Stimulated activated CD8-positive, alpha-beta memory T cell treated with anti-CD3 and anti-CD28 coated beads, Interleukin-12 subunit alpha, Interleukin-12 subunit beta, amount 100 ng/mL, for 4 hours (primary cell): ENCODE measurements around the gene GNL2.

Experiments
- DNase-seq: peaks from one replicate; pipeline ENCODE4 v3.0.0-alpha.2; 2020; ENCODE audit warnings: low read depth

GNL2 gene

DNA sequence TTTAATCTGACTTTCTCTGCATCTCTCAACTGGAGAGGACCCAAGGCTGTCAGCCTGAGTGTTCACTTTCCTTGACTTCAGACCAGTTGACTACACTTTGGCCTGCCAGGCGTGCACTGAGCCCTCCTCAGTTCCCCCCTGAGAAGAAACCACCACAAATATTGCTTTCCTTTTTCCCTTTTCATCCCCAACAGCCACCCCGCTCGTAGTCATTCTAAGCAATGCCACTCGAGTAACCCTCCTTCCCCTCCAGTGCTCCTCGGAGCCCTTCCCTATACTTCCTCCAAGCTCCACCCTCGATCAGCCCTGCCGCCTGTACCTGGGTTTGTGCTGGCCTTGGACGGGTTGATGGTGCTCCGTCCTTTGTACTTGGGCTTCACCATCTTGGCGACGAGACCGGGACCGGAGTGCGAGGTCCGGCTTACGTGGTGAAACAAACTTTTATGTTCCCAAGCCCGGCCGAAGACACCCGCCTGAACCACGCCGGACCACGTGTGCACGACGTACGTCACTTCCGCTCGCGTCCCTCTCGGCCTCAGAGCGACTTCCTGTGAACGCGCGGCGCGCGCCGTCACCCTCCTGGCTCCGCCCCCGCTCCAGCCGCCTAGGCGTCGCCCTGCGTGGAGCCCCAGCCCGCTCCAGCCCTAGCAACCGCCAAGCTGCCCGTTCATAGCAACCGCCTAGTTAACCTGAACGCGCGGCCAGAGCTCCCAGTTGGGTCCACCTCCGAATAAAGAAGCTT lies at the start of gene GNL2:
Gene GNL2, minus strand, starts transcription at position 498 of the 742 bp plus-strand sequence. Its CDS starts 115 bp downstream, at position 383.
- peak; percentile 94 for DNase-seq

DNA sequence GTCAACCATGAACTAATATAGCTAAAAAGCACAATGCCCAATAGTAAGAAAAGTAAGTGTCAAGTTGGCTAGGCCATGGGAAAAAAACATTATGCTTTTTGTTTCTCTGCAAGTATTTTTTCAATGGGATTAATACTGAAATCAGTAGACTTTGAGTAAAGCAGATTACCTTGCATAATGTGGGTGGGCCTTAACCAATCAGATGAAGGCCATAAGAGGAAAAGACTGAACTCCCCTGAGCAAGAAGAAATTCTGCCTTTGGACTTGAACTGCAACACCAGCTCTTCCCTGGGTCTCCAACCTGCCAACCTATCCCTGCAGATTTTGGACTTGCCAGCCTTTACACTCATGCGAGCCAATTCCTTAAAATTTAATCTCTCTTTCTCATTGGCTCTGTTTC lies 45.3 kb upstream of the GNL2 start:
- no peak for DNase-seq

- no peak for DNase-seq
Measured at GRCh38 chr1:37636435-37636834, 40.7 kb upstream of the GNL2 start.

DNA sequence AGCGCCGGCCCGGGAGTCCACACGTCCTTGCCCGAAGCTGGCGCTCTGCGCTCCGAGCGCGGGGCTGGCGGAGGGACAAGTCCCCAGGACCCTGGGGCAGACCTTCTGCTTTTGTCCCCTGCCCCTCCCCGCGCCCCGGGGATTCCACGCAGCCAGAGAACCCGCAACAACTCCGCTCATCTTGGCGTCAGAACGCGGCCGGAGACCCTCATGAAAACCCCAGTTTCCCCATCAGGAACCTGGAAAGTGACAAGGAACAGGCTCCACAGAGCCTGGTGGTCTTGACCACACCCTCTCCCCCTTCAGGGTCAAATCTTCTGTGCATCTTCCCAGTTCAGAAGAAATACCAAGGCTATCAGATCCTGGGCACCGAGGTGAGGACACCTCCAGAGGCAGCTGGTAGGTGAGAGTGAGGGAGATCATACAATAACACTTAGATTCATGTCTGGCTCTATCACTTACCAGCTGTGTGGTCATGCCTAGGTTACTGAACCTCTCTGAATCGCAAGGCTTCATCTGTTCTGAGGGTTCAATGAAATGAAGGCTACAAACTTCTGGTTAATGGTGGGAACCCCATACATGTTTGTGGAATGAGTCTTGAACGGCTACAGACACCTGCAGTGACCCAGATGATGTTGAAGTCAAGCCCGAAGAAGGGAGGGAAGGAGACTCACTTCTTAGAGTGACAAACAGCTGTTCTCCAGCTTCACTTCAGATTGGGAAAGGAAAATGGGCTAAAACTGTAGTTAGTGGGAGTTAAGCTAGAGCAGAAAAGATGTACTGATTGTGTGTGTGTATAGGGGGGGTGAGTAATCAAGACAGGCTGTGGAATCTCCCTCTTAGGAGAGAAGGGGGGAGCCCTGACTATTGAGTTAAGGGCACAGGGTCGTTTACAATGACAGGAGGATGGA lies 39.5 kb upstream of the GNL2 start:
- no peak for DNase-seq

DNA sequence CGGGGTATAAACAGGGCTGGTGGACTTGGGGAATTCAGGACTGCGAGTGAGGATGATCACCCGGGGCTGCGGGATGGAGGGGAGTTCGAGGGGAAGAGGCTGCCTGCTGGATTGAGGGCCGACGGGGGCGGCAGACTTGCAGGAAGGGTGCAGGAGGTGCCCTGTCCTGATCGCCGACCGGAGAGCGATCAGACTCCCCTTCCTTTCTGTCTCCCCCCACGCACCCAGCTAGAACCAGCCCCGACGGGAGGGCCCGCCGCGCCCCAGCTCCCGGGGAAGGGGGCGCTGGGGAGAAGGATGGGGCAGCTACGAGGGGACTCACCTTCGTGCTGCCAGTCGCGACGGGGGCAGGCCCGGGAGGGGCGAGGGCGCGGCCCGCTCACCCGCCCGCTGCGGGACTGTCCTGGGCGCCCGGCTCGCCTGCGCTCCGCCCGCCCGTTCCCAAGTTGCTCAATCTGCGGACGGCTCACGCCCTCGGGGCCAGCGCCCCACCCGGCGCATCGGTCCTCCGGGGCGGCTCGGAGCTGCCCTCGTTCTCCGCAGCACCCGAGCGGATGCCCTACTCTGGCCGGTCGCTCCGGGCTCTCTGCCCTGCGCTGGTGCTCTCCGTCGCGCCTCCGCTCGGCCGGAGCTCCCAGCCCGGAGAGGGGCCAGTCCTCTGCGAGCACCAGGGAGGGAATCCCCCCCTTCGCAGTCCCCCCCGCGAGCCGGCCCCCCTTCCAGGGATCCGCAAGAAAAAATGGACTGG lies 38.7 kb upstream of the GNL2 start, which contains the start of gene RSPO1:
Gene RSPO1, minus strand, starts transcription at position 649 of the 748 bp plus-strand sequence. CDS start 5,231 bp downstream, outside the sequence.
- DNase-seq = no peak

DNA sequence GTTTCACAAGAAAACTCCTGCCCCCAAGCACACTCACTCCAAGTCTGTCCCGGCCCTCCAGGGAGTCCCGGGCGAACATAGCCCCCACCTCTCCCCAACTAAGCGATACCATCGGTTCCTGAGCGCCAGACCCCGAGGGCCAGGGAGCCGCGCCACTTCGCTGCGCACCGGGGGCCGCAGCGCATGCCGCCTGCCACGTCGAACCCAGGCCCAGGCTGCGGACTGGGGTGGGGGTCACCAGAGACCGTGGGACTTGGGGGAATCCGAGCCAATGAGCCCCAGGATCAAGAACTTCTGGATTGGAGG lies 38.2 kb upstream of the GNL2 start:
- no peak for DNase-seq

DNA sequence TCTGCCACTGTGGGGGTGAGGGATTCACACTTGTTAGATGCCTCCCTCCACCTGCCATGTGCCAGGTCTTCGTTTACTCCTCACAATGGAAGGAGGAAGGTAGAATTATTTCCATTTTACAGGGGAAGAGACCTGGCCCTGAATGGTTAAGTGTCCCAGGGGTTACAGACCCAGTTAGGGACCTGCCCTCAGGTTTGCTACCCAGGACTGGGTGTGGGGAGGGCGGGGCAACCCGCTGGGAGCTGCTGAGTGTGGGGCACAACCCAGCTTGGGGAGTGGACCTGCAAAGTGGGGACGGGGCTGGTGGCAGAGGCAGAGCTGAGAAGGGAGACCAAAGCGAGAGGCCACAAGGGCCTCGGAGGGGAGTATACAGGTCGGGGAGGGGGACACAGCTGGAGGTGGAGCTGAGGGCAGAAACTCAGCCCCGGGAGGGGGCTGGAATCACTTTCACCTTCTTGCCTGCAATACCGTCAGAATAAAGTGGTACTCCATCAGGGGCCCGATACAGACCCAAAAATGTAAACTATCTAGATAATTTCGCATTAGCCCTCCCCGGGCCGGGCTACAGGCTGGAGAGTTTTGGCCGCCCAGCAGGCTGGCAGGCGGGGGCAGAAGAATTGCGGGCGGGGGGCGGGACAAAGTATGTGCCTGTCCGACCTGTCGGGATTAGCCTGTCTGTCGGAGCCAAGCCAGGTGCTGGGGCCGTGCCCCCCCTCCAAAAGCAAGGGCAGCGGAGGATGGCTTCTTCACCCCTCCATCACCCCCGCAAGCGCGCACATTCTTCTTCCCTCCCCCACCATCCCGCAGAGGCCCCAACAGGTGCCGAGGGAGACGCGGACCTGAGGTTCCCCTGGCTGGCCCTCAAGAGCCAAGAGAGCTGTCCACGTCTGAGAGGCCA lies 37.6 kb upstream of the GNL2 start:
- no peak for DNase-seq

GRCh38 chr1:37631036-37631435 lies 35.3 kb upstream of the GNL2 start:
- no peak for DNase-seq

DNA sequence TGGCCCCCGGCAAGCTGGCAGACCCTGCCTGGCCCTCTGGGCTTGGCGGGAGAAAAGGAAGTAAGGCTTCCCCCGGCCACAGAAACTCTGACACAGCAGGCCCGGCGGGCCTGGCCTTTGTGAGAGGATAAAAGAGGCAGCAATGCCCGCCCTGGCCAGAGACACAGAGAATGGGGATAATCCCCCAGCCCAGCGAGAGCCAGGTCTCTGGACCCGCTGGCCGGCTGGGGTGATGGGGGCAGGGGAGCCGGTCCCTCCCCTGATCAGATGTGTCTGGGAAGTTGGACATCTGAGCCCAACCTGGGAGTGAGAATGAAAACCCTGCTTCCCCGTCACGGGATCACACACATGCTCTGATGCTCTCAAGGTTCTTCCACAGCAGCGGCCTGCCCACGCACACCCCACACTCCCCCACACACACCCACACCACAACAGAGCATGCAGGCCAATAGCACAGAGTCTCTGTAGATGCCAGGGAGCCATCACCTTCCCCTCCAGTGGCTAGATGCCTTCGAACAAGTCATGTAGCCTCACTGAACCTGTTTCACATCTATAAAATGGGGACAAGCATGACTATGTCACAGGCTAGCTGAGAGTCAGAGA lies 34.8 kb upstream of the GNL2 start:
- DNase-seq = no peak

DNA sequence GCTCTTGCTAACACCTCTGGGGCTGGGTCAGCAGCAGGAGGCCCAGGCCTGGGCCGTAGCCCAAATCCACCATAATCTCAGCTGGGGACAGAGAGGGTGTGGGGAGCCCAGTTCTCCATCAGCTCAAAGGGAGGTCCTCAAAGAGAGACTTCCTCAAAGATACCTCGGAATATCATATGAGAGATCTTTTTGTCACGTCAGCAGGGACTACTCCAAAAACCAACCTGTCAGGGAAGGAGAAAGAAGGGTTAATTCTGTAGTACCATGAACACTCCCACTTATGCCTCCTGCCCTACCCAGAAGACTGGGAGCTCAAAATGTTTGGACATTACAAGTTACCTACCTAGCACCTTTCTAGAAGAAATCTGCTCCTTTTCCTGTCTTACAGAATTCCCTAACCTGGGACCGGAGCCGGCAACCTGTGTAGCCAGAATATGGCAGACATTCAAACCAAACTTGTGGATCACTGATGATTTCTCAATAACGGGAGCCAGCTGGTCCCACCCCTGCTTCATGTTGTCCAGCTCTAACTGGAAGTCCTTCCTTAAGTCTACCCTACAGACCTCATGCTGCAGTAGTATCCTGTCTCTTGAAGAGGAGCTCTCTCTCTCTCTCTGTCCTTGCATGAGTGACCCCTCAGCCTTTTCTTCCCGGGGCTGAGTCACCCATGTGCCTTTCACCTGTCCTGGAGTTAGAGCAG lies 34.1 kb upstream of the GNL2 start:
- no peak for DNase-seq

- DNase-seq = no peak
Measured at GRCh38 chr1:37629008-37629407, 33.3 kb upstream of the GNL2 start.

- no peak for DNase-seq
Measured at GRCh38 chr1:37628026-37628556, 32.4 kb upstream of the GNL2 start.

GRCh38 chr1:37622131-37622530 lies 26.4 kb upstream of the GNL2 start:
- DNase-seq = no peak

- no peak for DNase-seq
Measured at GRCh38 chr1:37621326-37621870, 25.7 kb upstream of the GNL2 start.

DNA sequence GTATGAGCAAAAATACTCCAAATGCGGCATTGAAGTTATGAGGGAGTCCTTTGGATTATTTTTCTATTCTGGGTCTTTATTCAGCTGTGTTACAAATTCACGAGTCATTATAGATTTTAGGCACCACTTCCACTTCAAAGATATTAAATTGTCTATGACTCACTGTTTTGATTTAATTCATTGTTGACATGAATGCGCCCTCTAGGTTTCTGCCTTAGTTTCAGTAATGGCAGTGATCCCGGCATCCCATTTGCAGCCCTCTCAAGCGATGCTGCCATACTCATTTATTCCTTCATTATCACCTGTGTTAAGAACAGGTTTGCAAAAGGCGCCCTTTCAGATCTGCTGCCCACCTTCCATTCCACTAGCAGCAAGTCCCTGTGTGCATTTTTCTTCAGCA lies 25.0 kb upstream of the GNL2 start:
- DNase-seq = no peak

DNA sequence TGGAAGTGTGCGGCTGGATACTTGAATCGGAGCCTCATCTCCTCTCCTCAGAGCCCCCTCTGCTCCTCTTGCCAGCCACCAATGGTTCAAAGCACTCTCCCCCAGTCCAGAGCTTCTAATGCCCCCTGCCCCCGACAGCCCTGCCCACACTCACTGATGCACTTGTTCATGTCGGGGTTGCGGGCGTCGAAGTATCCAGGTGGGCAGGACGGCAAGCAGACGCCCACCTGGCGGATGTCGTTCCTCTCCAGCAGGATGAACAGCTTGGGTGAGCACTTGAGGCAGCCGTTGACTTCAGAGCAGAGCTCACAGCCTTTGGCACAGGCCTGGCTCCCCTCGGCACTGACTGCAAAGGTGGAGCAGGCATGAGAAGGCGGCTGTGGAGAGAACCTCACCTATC lies 20.6 kb upstream of the GNL2 start:
- DNase-seq = no peak

DNA sequence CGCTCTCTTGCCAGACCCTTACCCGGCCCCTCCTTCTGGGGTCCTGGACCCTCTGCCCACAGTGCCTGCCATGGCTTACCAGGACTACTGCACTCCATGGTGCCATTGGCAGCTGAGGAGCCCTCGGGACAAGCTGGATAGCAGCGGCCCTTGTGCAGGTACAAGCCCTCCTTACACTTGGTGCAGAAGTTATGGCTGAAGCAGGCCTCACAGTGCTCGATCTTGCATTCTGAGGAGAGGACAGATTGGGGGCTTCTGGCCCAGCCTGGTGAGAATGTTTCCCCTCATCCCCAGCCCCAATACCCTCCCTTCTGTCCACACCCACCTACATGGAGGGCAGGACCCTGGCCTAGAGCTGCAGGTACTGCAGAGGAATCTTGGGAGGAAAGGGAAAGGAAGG lies 18.4 kb upstream of the GNL2 start:
- no peak for DNase-seq

GRCh38 chr1:37612186-37612585 lies 16.4 kb upstream of the GNL2 start:
- no peak for DNase-seq

DNA sequence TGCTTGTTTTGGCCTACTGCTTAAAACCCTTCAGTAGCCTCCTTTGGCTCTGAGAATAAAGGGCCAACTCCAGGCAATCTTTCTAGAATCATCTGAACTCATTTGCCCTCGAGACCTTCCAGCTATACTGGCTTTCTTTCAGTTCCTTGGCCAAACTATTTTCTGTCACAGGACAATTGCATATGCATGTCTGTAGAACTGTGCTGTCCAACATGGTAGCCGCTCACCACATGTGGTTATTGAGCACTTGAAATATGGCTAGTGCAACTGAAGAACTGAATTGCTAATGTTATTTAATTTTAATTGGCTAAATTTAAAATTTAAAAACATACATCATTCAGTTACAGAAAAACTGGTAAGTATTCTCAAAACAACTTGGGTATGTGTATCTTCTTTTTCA lies 14.3 kb upstream of the GNL2 start:
- no peak for DNase-seq

DNA sequence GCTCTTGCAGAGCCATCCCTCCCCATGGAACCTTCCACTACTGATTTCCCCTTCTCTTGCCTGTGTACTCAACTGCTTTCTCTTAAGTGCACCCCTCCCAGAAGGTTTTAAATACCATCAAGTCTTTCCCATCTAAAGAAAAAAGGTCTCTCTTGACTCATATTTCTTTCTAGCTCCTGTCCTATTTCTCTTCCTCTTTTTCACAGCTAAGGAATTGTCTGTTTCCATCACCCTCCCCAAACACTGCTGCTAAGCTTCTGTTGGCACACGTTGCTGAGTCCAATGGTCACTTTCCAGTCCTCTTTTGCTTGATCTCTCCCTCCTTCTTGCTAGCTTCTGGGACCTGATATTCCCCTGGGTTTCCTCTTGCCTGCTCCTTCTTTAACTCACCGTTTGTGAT lies 13.3 kb upstream of the GNL2 start:
- no peak for DNase-seq
